Measurements from ENCODE around the gene STMND1. TPM values are rescaled to one million over a fixed set of nuclear protein-coding genes. Genes with fewer than 3 reads are reported as not detected.

The STMND1 gene
- total RNA-seq, 4 donors from 2014 or later, result 1.2 TPM; not detected in 3

GRCh38 chr6:17144016-17144415 lies 42.2 kb downstream of the STMND1 start:
- DNase-seq (ENCODE audit: low spot score in 2 of 2), result no peak
- no peak for TF ChIP-seq CTCF (IDR thresholded peaks at IDR 0.05)
- no peak for TF ChIP-seq POLR2A (IDR thresholded peaks at IDR 0.05)
- 94 to 97% methylated on average over 1 of the region's 1 CpG for WGBS, 2 donors
- intact Hi-C loops (cut with DNase I; ENCODE audit: low total_unique reads), result no loop called here
- H3K4me3 ChIP-seq (ENCODE audit: low read depth, poor library complexity, severe bottlenecking), result no peak overlapping the region

- no peak overlapping the region for H3K4me3 ChIP-seq (ENCODE audit: low read depth, poor library complexity, severe bottlenecking)
- TF ChIP-seq POLR2A (IDR thresholded peaks at IDR 0.05), result no peak
- no peak for TF ChIP-seq CTCF (IDR thresholded peaks at IDR 0.05)
- DNase-seq (ENCODE audit: low spot score in 2 of 2), result no peak
- 72 to 88% methylated on average over 2 of the region's 2 CpGs for WGBS, 2 donors
- intact Hi-C loops (cut with DNase I; ENCODE audit: low total_unique reads), result no loop called here
Observed at GRCh38 chr6:17149571-17149970, 47.7 kb downstream of the STMND1 start.

- intact Hi-C loops (cut with DNase I; ENCODE audit: low total_unique reads), result loop anchor here (10.0 kb wide), 1 partner anchor 655 kb away; no protein-coding TSS in a partner anchor
- DNase-seq (ENCODE audit: low spot score in 2 of 2), result no peak
- 62 to 65% methylated on average over 2 of the region's 2 CpGs for WGBS, 2 donors
- TF ChIP-seq POLR2A (IDR thresholded peaks at IDR 0.05) (no peak), CTCF (IDR thresholded peaks at IDR 0.05) (no peak)
- H3K4me3 ChIP-seq (ENCODE audit: low read depth, poor library complexity, severe bottlenecking), result no peak overlapping the region
Observed at GRCh38 chr6:17150096-17150495, 48.2 kb downstream of the STMND1 start.

- TF ChIP-seq POLR2A (IDR thresholded peaks at IDR 0.05) (no peak), CTCF (IDR thresholded peaks at IDR 0.05) (no peak)
- WGBS, 2 donors, result 83 to 89% methylated on average over 3 of the region's 3 CpGs
- intact Hi-C loops (cut with DNase I; ENCODE audit: low total_unique reads), result loop anchor here (10.0 kb wide), 1 partner anchor 653 kb away; no protein-coding TSS in a partner anchor
- H3K4me3 ChIP-seq (ENCODE audit: low read depth, poor library complexity, severe bottlenecking), result no peak overlapping the region
- DNase-seq (ENCODE audit: low spot score in 2 of 2), result no peak
Observed at GRCh38 chr6:17151888-17152287, 50.0 kb downstream of the STMND1 start.

GRCh38 chr6:17152703-17153102 lies 50.9 kb downstream of the STMND1 start:
- no peak overlapping the region for H3K4me3 ChIP-seq (ENCODE audit: low read depth, poor library complexity, severe bottlenecking)
- intact Hi-C loops (cut with DNase I; ENCODE audit: low total_unique reads), result loop anchor here (10.0 kb wide), 1 partner anchor 652 kb away; no protein-coding TSS in a partner anchor
- no peak for TF ChIP-seq CTCF (IDR thresholded peaks at IDR 0.05)
- TF ChIP-seq POLR2A (IDR thresholded peaks at IDR 0.05), result no peak
- no peak for DNase-seq (ENCODE audit: low spot score in 2 of 2)
